HL-60/S4 (cell line): ENCODE measurements around the gene CMTM4.

Source experiments
- in situ Hi-C: fragments of 300-500 bp; cut with MboI; formaldehyde crosslinking; loops from 2 replicates; pipeline ENCODE4 v1.14.3; 2022; ENCODE audit warnings: low sequenced_read_pairs

Gene CMTM4

GRCh38 chr16:66696669-66697630, at the start of gene CMTM4:
CMTM4 (minus strand) TSS chr16:66696743; CDS start chr16:66696525, 218 bp downstream.
- in situ Hi-C loops, result no loop called here

GRCh38 chr16:66746048-66746447, 49.5 kb upstream of the CMTM4 start:
- in situ Hi-C loops, result no loop called here

GRCh38 chr16:66741950-66742808, 45.6 kb upstream of the CMTM4 start:
- in situ Hi-C loops, result no loop called here

- in situ Hi-C loops, result no loop called here
Measured at GRCh38 chr16:66741169-66741900, 44.8 kb upstream of the CMTM4 start.

- in situ Hi-C loops, result no loop called here
Measured at GRCh38 chr16:66740533-66740932, 44.0 kb upstream of the CMTM4 start.

GRCh38 chr16:66740010-66740409, 43.5 kb upstream of the CMTM4 start:
- in situ Hi-C loops, result no loop called here

GRCh38 chr16:66735891-66736290, 39.3 kb upstream of the CMTM4 start:
- in situ Hi-C loops, result no loop called here

GRCh38 chr16:66731101-66731500, 34.6 kb upstream of the CMTM4 start:
- in situ Hi-C loops, result no loop called here

- in situ Hi-C loops, result no loop called here
Measured at GRCh38 chr16:66728804-66729203, 32.3 kb upstream of the CMTM4 start.

GRCh38 chr16:66728117-66728787, 31.7 kb upstream of the CMTM4 start:
- in situ Hi-C loops, result no loop called here

- in situ Hi-C loops, result no loop called here
Measured at GRCh38 chr16:66720766-66721165, 24.2 kb upstream of the CMTM4 start.

- in situ Hi-C loops, result no loop called here
Measured at GRCh38 chr16:66719246-66719645, 22.7 kb upstream of the CMTM4 start.

- in situ Hi-C loops, result no loop called here
Measured at GRCh38 chr16:66717776-66718175, 21.2 kb upstream of the CMTM4 start.

- in situ Hi-C loops, result no loop called here
Measured at GRCh38 chr16:66717112-66717675, 20.7 kb upstream of the CMTM4 start.

GRCh38 chr16:66714654-66715307, 18.2 kb upstream of the CMTM4 start:
- in situ Hi-C loops, result no loop called here

- in situ Hi-C loops, result no loop called here
Measured at GRCh38 chr16:66714062-66714461, 17.5 kb upstream of the CMTM4 start.

- in situ Hi-C loops, result no loop called here
Measured at GRCh38 chr16:66713076-66713475, 16.5 kb upstream of the CMTM4 start.

- in situ Hi-C loops, result no loop called here
Measured at GRCh38 chr16:66712512-66712911, 16.0 kb upstream of the CMTM4 start.

- in situ Hi-C loops, result no loop called here
Measured at GRCh38 chr16:66711581-66711980, 15.0 kb upstream of the CMTM4 start.

- in situ Hi-C loops, result no loop called here
Measured at GRCh38 chr16:66706506-66706880, 9.9 kb upstream of the CMTM4 start.
